Measurements from ENCODE around the gene FAM237A. TPM values are rescaled to one million over a fixed set of nuclear protein-coding genes. Genes with fewer than 3 reads are reported as not detected.

FAM237A gene
- polyA plus RNA-seq, 1 experiment: not detected

DNA sequence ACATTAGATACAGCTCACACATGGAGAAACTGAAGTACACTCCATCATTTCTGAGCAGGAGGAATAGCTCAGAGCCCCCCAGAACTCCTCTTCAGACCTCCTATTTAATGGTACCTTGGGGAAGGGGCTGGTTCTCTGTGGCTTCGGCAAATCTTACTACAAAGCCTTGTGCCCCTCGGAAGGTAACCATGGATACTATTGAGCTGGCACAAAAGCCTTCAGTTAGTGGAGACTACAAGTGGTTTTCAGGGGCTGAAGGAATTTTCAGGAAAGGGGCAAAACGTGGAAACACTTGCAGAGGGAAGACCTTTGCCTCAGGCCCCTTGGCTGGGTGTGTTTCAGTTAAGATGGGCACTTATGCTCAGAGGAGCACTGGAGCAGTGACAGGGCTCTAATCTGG lies 1.1 kb upstream of the FAM237A start:
- POLR2A ChIA-PET: no interaction called here

DNA sequence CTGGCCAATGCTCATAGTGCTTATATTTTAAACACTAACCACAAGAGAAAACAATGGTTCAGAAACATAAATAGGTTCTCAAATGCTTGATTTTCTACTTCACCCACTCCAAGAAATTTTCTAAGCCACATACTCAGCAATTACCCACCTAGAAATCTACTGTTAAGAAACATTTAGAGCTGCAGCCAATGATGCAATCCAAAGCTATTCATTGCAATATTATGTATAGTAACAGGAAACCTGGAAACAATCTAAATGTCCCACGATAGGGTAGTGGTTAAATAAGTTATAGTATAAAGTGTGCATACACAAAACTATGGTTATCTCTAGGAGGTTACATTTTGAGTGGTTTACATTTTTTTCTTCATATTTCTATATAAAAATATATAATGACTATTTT lies 5.7 kb downstream of the FAM237A start:
- DNase-seq (ENCODE audit: low read depth, low spot score): no peak
- H3K27me3 ChIP-seq (ENCODE audit: control insufficient read depth, insufficient read depth, low read length): no peaks in the 10 kb centered on the region
- POLR2A ChIA-PET: no interaction called here
- CTCF ChIA-PET: no interaction called here
- no peak overlapping the region for H3K27ac ChIP-seq (ENCODE audit: low read depth, low read length)
- H3K9me3 ChIP-seq (ENCODE audit: control insufficient read depth, insufficient read depth, low read length): no peaks in the 10 kb centered on the region
- TF ChIP-seq, protein P1, sequence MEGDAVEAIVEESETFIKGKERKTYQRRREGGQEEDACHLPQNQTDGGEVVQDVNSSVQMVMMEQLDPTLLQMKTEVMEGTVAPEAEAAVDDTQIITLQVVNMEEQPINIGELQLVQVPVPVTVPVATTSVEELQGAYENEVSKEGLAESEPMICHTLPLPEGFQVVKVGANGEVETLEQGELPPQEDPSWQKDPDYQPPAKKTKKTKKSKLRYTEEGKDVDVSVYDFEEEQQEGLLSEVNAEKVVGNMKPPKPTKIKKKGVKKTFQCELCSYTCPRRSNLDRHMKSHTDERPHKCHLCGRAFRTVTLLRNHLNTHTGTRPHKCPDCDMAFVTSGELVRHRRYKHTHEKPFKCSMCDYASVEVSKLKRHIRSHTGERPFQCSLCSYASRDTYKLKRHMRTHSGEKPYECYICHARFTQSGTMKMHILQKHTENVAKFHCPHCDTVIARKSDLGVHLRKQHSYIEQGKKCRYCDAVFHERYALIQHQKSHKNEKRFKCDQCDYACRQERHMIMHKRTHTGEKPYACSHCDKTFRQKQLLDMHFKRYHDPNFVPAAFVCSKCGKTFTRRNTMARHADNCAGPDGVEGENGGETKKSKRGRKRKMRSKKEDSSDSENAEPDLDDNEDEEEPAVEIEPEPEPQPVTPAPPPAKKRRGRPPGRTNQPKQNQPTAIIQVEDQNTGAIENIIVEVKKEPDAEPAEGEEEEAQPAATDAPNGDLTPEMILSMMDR (IDR thresholded peaks at IDR 0.05; ENCODE audit: low read depth, low read length): no peak
- no peak overlapping the region for H3K4me3 ChIP-seq (ENCODE audit: low read depth, low read length)

More for the DNA sequence above, 1.1 kb upstream of the FAM237A start:
- no peak overlapping the region for H3K27ac ChIP-seq (ENCODE audit: low read depth, low read length)
- H3K4me3 ChIP-seq (ENCODE audit: low read depth, low read length): no peak overlapping the region
- CTCF ChIA-PET: no interaction called here
- peaks cover 12% of the 10 kb centered on the region for H3K27me3 ChIP-seq (ENCODE audit: control insufficient read depth, insufficient read depth, low read length)
- peaks cover 4% of the 10 kb centered on the region; the same call in 1 of the 2 replicates for H3K9me3 ChIP-seq (ENCODE audit: control insufficient read depth, insufficient read depth, low read length)
- TF ChIP-seq, protein P1 (IDR thresholded peaks at IDR 0.05; ENCODE audit: low read depth, low read length): no peak
- DNase-seq (ENCODE audit: low read depth, low spot score): no peak

DNA sequence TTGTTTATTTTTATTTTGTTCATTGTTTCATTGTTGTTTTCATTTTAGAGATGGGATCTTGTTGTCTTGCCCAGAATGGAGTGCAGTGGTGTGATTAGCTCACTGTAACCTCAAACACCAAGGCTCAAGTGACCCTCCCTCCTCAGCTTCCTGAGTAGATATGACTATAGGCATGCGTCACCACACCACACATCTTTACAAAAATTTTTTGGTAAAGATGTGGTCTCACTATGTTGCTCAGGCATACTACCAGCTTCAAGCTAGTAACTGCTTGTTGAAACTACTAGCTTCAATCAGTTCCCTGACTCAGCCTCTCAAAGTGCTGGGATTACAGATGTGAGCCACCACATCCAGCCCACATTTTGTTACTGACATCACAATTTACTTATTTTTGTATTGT lies 14.8 kb downstream of the FAM237A start:
- H3K4me3 ChIP-seq (ENCODE audit: low read depth, low read length): no peak overlapping the region
- no peaks in the 10 kb centered on the region for H3K9me3 ChIP-seq (ENCODE audit: control insufficient read depth, insufficient read depth, low read length)
- DNase-seq (ENCODE audit: low read depth, low spot score): no peak
- no peaks in the 10 kb centered on the region for H3K27me3 ChIP-seq (ENCODE audit: control insufficient read depth, insufficient read depth, low read length)
- ChIA-PET CTCF (no interaction called here), POLR2A (no interaction called here)
- TF ChIP-seq, protein P1 (IDR thresholded peaks at IDR 0.05; ENCODE audit: low read depth, low read length): no peak
- no peak overlapping the region for H3K27ac ChIP-seq (ENCODE audit: low read depth, low read length)

DNA sequence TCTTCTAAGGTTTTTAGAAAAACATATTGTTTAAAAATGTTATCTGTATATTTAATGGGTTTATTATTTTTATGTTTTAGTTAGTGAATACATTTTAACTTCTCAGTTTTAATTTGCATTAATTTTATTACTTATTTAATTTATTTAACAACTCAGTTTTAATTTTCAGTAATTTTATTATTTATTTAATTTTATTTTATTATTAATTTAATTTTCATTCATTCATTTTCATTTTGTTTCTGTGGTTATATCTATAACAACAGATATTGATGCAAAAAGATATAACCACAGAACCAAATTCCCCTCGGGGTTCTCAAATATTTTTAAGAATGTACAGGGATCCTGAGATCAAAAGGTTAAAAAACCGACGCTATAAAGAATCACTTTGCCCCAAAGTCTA lies 23.0 kb downstream of the FAM237A start:
- TF ChIP-seq, protein P1 (IDR thresholded peaks at IDR 0.05; ENCODE audit: low read depth, low read length): no peak
- no peak for DNase-seq (ENCODE audit: low read depth, low spot score)
- H3K9me3 ChIP-seq (ENCODE audit: control insufficient read depth, insufficient read depth, low read length): no peaks in the 10 kb centered on the region
- H3K4me3 ChIP-seq (ENCODE audit: low read depth, low read length): no peak overlapping the region
- CTCF ChIA-PET: interaction anchor here (1.7 kb wide), 1 partner anchor 117 kb away, joined by 4 read pairs; no protein-coding TSS in a partner anchor
- POLR2A ChIA-PET: no interaction called here
- H3K27ac ChIP-seq (ENCODE audit: low read depth, low read length): no peak overlapping the region
- no peaks in the 10 kb centered on the region for H3K27me3 ChIP-seq (ENCODE audit: control insufficient read depth, insufficient read depth, low read length)

DNA sequence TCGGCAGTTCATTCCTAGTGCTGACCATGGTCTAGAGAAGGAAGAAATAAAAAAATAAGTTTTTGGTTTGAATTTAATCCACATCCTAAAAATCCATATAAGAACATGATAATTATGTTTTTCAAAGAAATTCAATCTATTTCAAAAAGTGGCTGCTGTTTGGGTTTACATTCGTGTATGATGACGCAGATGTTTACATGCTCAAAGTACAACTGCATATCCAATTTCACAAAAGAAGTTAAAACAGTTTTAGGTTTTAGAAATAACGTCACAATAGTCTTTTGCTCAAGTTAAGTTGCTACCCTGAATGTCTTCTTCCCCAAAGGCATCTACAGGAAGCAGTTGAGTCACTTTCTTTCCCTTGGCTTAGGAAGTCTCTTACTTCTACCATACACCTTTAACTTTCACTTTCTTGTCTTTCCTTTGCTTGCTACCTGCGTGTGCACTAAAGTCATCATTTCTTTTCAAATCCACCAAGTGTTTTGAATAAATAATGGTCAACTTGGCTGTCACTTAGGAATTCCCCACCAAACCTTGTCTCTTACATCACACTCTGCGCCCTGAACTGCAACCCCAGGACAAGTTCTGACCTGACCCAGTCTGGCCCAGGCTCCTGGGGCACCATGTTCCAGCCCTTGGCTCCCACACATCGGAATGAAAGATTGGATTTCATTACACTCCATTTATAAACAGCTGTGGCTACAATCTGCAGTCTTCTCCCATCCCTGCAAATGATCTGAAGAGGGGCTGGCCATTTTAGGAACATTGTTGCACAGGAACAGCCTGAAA lies 28.4 kb downstream of the FAM237A start:
- no peak for DNase-seq (ENCODE audit: low read depth, low spot score)
- Histone ChIP-seq H3K27ac (ENCODE audit: low read depth, low read length) (no peak overlapping the region), H3K27me3 (ENCODE audit: control insufficient read depth, insufficient read depth, low read length) (no peaks in the 10 kb centered on the region), H3K4me3 (ENCODE audit: low read depth, low read length) (no peak overlapping the region), H3K9me3 (ENCODE audit: control insufficient read depth, insufficient read depth, low read length) (no peaks in the 10 kb centered on the region)
- ChIA-PET POLR2A (no interaction called here), CTCF (no interaction called here)
- TF ChIP-seq, protein P1 (IDR thresholded peaks at IDR 0.05; ENCODE audit: low read depth, low read length): no peak
